ENCODE results near the gene KRTAP4-12.
A peak's percentile ranks its signal among the peaks of the same experiment; 100 is the strongest.
"Not testable (repeated sequence)": the region's sequence is repeated elsewhere in the genome, so short reads cannot be mapped to it uniquely, and the experiment has no call there.

The KRTAP4-12 gene

DNA sequence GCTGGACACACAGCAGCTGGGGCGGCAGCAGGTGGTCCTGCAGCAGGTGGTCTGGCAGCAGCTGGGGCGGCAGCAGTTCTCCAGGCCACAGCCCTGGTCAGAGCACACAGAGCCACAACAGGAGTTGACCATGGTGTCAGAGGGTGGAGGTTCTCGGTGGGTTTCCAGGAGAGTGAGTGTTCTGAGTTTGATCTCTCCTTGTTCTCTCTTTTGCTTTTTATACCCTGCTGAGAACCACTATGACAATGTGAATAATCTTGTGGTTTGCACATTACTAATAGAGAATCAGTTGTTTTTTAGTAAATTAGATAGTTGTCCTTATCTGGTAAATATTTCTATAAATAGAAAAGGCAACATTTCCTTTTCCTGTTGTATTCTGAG is at the start of gene KRTAP4-12:
Gene KRTAP4-12 (minus strand): TSS at position 192 of the 381 bp plus-strand sequence. CDS start 60 bp downstream, at position 132.
- DNase-seq: not testable (repeated sequence)

- no peak for DNase-seq
Observed at GRCh38 chr17:41171886-41172285, 47.9 kb upstream of the KRTAP4-12 start.

- DNase-seq: no peak
Observed at GRCh38 chr17:41168121-41168520, 44.1 kb upstream of the KRTAP4-12 start, which contains the start of gene KRTAP4-3. TSS of gene KRTAP4-3 (minus strand) at chr17:41168221. CDS start at chr17:41168172, 49 bp downstream.

DNA sequence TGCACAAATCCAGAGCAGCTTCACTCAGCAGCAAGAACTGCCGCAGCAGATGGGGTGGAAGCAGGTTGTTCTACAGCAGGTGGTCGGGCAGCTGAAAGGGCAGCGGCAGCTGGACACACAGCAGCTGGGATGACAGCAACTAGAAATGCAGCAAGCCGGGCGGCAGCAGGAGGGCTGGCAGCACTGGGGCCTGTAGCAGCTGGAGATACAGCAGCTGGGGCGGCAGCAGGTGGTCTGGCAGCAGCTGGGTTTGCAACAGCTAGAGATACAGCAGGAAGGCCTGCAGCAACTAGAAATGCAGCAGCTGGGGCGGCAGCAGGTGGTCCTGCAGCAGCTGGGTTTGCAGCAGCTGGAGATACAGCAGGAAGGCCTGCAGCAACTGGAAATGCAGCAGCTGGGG is 43.6 kb upstream of the KRTAP4-12 start:
- DNase-seq: no peak

DNA sequence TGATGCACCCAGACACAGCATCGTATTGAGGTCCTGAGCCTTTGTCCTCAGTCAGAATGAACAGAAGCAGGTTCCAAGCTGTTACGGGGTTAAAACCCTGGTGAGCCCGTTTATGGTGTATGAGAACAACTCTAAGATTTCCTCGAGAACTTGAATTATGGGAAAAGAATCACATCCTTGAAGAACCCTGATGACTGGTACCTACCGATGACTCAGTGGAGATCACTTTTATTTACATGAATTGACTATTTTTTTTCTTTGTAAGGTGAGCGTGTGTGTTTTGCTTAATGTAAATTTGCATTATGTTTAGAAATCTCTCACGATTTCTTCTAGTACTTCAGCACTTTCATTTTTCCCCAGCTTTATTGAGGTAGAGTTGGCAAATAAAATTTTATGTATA is 39.8 kb upstream of the KRTAP4-12 start:
- DNase-seq: no peak

GRCh38 chr17:41160648-41161047 is 36.7 kb upstream of the KRTAP4-12 start, which contains the start of gene KRTAP4-4:
TSS of gene KRTAP4-4 (minus strand) at chr17:41160748. CDS start at chr17:41160691, 57 bp downstream.
- no peak for DNase-seq

- DNase-seq: not testable (repeated sequence)
Observed at GRCh38 chr17:41160190-41160589, 36.2 kb upstream of the KRTAP4-12 start.

DNA sequence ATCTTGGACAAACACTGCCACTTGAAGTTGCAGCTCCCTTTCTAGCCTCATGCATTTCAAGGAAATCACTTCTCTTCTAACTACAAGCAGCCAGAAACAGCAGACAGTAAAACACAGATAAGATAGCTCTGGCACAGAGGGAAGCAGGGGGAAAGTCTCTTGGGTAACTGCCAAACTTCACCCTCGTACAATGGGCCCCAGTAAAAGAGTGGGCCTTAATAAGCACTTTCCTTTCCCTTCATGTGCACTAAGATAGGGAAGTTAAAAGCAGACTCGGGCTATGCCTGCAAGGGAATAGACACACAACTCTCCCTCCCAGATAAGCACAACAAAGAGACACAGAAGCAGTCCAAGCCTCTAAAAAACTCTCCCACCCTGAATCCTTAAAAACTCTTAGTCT is 29.9 kb upstream of the KRTAP4-12 start:
- peak; percentile 51 for DNase-seq

DNA sequence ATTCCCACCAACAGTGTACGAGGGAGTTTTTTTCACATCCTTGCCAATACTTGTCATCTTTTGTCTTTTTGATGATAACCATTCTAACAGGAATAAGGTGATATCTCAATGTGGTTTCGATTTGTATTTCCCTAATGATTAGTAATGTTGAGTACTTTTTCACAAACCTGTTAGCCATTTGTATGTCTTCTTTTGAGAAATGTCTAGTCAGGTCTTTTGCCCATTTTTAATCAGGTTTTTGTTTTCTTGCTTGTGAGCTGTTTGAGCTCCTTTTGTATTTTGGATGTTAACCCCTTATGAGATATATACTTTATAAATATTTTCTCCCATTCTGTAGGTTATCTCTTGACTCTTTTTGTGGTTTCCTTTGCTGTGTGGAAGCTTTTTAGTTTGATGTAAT is 27.5 kb upstream of the KRTAP4-12 start:
- DNase-seq: no peak

GRCh38 chr17:41150026-41150425 is 26.0 kb upstream of the KRTAP4-12 start:
- DNase-seq: no peak

- no peak for DNase-seq
Observed at GRCh38 chr17:41149652-41149985, 25.6 kb upstream of the KRTAP4-12 start, which contains the start of gene KRTAP4-5. TSS of gene KRTAP4-5 (minus strand) at chr17:41149825. CDS start at chr17:41149767, 58 bp downstream.

GRCh38 chr17:41148971-41149651 is 25.1 kb upstream of the KRTAP4-12 start:
- DNase-seq: not testable (repeated sequence)

- no peak for DNase-seq
Observed at GRCh38 chr17:41147531-41148204, 23.7 kb upstream of the KRTAP4-12 start.

- no peak for DNase-seq
Observed at GRCh38 chr17:41145261-41145660, 21.3 kb upstream of the KRTAP4-12 start.

- no peak for DNase-seq
Observed at GRCh38 chr17:41144846-41145245, 20.9 kb upstream of the KRTAP4-12 start.

DNA sequence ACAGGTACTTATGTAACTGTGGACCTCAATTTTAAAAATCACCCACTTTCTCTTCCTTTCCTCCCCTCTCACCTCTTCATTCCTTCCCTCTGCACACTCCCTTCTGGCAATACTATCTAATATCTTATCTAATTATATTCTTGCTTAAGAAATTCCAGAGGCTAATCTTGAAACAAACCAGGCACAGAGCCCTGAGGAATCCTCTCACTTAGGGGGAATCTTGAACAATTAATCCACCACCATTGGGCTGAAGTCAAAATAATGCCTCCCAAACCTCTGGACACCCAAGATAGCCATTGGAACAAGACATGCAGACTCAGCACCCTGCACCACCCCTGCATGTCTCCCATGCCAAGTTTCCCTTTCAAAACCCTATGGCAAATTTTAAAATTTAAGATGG is 17.4 kb upstream of the KRTAP4-12 start:
- DNase-seq: no peak

GRCh38 chr17:41140360-41141131 is 16.6 kb upstream of the KRTAP4-12 start, which contains the start of gene KRTAP4-6:
TSS of gene KRTAP4-6 (minus strand) at chr17:41140544. CDS start at chr17:41140487, 57 bp downstream.
- no peak for DNase-seq

GRCh38 chr17:41139865-41140264 is 15.9 kb upstream of the KRTAP4-12 start:
- DNase-seq: not testable (repeated sequence)

GRCh38 chr17:41133880-41134735 is 10.1 kb upstream of the KRTAP4-12 start:
- no peak for DNase-seq

- DNase-seq: no peak
Observed at GRCh38 chr17:41131979-41132378, 8.0 kb upstream of the KRTAP4-12 start.

DNA sequence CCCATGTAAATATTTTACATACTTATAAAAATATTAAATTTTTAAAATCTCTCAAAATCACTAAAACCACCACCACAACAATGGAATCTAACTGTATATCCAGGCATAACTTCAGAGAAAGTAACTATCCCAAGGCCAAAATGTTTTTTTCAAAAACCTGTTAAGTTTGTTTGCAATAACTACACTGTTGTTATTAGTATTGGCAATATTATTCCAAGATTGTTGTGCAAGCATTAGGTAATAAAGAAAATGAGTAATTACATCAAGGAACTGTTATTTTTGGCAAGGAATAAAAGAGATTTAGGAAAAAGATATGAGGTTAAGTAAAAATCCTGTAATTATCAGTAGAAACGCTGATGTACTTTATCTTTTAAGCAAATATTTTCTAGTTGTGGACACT is 3.4 kb upstream of the KRTAP4-12 start:
- no peak for DNase-seq

DNA sequence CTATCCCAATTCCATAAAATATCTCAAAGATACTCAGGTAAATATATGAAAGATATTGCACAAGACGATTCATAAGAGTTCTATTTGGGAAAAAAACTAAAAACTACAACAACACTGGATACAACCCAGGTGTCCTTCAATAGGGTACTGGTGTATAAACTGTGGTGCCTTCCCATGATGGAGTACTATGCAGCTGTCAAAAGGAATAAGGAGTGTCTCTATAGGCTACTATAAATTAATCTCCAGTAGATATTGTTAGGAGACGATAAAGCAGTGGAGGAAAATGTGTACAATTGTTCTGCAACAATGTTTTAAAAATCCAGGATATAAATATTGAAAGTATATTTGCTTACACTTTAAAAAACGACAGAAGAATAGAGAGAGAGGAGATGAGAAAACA is 2.4 kb upstream of the KRTAP4-12 start:
- no peak for DNase-seq

All from NCI-H1105 treated with DMSO at 0.1 percent for 48 hours (cell line).